Osteoblast (primary cell): ENCODE data around the gene SLC16A10. TPM values are rescaled to one million over a fixed set of nuclear protein-coding genes. Genes with fewer than 3 reads are reported as not detected.
"Not testable (repeated sequence)": the region's sequence is repeated elsewhere in the genome, so short reads cannot be mapped to it uniquely, and the experiment has no call there.

Experiments
- DNase-seq: peaks from one replicate; pipeline ENCODE4 v3.0.0; 2011; ENCODE audit warnings: low spot score, mixed read lengths; ENCODE audit not compliant: insufficient read length; ENCODE audit errors: missing footprints
- H2AFZ ChIP-seq: 2 replicates; pipeline ENCODE4 v1.6.0; 2011; ENCODE audit warnings: mild to moderate bottlenecking, low read length
- H3K27ac ChIP-seq: 2 replicates; pipeline ENCODE4 v1.5.1; 2011; ENCODE audit warnings: mild to moderate bottlenecking, low read depth, low read length, moderate library complexity
- H3K27me3 ChIP-seq: 2 replicates; pipeline ENCODE4 v1.6.0; 2012; ENCODE audit warnings: mild to moderate bottlenecking, control low read depth, inconsistent platforms, low read length, moderate library complexity; ENCODE audit not compliant: insufficient read depth
- H3K36me3 ChIP-seq: 2 replicates; pipeline ENCODE4 v1.5.1; 2011; ENCODE audit warnings: mild to moderate bottlenecking, low read length, control low read depth, moderate library complexity; ENCODE audit not compliant: insufficient read depth
- H3K4me1 ChIP-seq: 2 replicates; pipeline ENCODE4 v1.5.1; 2011; ENCODE audit warnings: mild to moderate bottlenecking, low read length, control low read depth, moderate library complexity; ENCODE audit not compliant: insufficient read depth
- H3K4me2 ChIP-seq: 2 replicates; pipeline ENCODE4 v1.6.0; 2011; ENCODE audit warnings: mild to moderate bottlenecking, low read length; ENCODE audit not compliant: insufficient read depth
- H3K4me3 ChIP-seq: fragments of 200-600 bp; sonication (generic); 3 replicates; pipeline ENCODE4 v1.5.1; 2012; ENCODE audit warnings: mild to moderate bottlenecking, low read length, inconsistent platforms; ENCODE audit not compliant: insufficient read depth
- H3K79me2 ChIP-seq: 2 replicates; pipeline ENCODE4 v1.6.0; 2012; ENCODE audit warnings: mild to moderate bottlenecking, low read length, control low read depth, inconsistent platforms; ENCODE audit not compliant: insufficient read depth
- H3K9me3 ChIP-seq: 2 replicates; pipeline ENCODE4 v1.5.1; 2011; ENCODE audit warnings: low read depth, low read length, control low read depth
- H4K20me1 ChIP-seq: 2 replicates; pipeline ENCODE4 v1.6.0; 2012; ENCODE audit warnings: mild to moderate bottlenecking, low read length, control low read depth; ENCODE audit not compliant: insufficient read depth
- total RNA-seq: library from RNA; depleted of rRNA; stranded (reverse); fragments of >200 nt; gene quantifications from 2 replicates; pipeline ENCODE4 v1.2.3, GENCODE V29; 2012
- TF ChIP-seq, protein P1 (sequence below): IDR thresholded peaks from 2 replicates; pipeline ENCODE4 v1.5.1; 2011; ENCODE audit warnings: mild to moderate bottlenecking, low read depth, low read length, moderate library complexity; ENCODE audit errors: extremely low read depth

The SLC16A10 gene
- total RNA-seq, 1 donor, result under 0.01 TPM

DNA sequence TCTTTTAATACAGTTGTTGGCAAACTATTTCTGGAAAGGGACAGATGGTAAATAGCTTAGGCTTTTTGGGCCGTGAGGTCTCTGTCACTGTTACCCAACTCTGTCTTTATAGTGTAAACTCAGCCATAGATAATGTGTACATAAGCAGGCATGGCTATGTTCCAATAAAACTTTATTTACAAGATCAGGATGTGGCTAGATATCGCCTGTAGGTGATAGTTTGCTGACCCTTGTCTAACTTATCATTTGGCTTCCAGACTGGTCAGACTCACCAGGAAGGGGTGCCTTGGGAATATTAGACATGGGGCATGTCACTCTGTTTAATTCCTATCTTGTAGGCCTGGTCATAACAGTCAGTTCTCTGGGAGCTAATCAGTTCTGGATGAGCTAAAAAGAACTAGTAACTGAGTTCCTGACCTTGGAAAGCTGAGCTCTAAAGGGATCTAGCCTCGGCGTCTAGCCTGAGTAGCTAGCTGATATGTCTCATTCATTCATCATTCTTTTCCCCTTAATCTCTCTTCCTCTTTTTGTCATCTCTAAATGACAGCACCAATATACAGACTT lies 163.6 kb downstream of the SLC16A10 start:
- Histone ChIP-seq H2AFZ (peak overlapping the region; percentile 57), H3K36me3 (no peaks in the 10 kb centered on the region), H4K20me1 (no peaks in the 10 kb centered on the region), H3K27ac (no peak overlapping the region), H3K79me2 (no peaks in the 10 kb centered on the region), H3K27me3 (peaks cover 6% of the 10 kb centered on the region), H3K9me3 (no peaks in the 10 kb centered on the region), H3K4me1 (peaks cover 2% of the 10 kb centered on the region), H3K4me3 (no peak overlapping the region), H3K4me2 (no peak overlapping the region)
- DNase-seq, result no peak
- TF ChIP-seq, protein P1, sequence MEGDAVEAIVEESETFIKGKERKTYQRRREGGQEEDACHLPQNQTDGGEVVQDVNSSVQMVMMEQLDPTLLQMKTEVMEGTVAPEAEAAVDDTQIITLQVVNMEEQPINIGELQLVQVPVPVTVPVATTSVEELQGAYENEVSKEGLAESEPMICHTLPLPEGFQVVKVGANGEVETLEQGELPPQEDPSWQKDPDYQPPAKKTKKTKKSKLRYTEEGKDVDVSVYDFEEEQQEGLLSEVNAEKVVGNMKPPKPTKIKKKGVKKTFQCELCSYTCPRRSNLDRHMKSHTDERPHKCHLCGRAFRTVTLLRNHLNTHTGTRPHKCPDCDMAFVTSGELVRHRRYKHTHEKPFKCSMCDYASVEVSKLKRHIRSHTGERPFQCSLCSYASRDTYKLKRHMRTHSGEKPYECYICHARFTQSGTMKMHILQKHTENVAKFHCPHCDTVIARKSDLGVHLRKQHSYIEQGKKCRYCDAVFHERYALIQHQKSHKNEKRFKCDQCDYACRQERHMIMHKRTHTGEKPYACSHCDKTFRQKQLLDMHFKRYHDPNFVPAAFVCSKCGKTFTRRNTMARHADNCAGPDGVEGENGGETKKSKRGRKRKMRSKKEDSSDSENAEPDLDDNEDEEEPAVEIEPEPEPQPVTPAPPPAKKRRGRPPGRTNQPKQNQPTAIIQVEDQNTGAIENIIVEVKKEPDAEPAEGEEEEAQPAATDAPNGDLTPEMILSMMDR, result no peak

DNA sequence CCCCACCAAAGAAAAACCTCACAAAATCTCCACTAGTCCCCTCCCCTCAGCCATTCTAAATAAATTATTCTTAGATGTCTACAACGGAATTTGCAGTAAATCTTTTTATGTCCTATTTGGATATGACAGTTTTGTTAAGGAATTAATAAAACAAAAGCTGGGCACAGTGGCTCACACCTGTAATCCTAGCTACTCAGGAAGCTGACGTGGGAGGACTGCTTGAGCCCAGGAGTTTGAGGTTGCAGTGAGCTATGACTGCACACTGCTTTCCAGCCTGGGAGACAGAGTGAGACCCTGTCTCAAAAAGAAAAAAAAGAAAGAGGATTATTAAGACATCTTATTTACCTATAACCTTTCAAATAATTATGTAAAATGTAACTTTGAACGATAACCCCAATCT lies 165.4 kb downstream of the SLC16A10 start:
- peaks cover 6% of the 10 kb centered on the region for H3K27me3 ChIP-seq
- H2AFZ ChIP-seq, result no peak overlapping the region
- TF ChIP-seq, protein P1, result no peak
- H3K4me1 ChIP-seq, result peaks cover 2% of the 10 kb centered on the region
- no peak for DNase-seq
- H3K79me2 ChIP-seq, result no peaks in the 10 kb centered on the region
- no peaks in the 10 kb centered on the region for H4K20me1 ChIP-seq
- no peaks in the 10 kb centered on the region for H3K9me3 ChIP-seq
- H3K4me3 ChIP-seq, result no peak overlapping the region
- no peak overlapping the region for H3K4me2 ChIP-seq
- no peaks in the 10 kb centered on the region for H3K36me3 ChIP-seq
- H3K27ac ChIP-seq, result no peak overlapping the region

DNA sequence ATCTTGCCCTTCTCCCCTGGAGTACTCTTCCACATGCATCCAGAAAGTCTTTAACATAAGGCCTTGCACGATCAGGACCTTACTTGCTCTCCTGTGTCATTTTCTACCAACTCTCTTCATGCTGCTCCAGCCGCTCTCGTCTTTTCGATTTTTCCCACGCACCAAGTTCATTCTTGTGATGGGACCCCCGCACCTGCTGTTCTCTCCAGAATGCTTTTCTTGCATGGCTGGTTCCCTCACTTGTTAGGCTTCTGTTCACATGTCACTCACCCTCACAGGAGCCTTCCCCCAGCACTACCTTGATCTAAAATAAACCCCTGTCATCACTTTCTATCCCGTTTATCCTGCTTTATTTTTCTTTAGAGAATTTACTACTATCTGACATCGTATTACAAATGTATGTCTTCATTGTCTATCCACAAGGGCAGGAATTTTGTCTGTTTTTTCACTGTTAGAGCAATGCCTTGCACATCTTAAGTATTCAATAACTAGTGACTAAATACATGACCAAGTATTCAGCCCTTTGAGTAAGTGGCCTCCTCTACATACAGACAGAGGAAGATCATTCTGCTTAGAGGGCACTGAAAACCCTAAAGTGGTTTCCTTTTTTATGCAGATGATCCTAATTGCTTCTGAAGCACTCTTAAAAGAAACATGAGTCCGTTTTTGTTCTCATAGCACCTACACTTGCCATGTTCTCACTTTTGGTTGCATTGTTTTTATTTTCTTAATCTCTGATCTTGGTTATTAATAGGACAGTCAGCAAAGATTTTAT lies 166.9 kb downstream of the SLC16A10 start:
- H3K9me3 ChIP-seq, result no peaks in the 10 kb centered on the region
- peaks cover 5% of the 10 kb centered on the region for H3K4me1 ChIP-seq
- no peak overlapping the region for H3K27ac ChIP-seq
- no peak overlapping the region for H3K4me3 ChIP-seq
- H3K4me2 ChIP-seq, result no peak overlapping the region
- no peak overlapping the region for H2AFZ ChIP-seq
- TF ChIP-seq, protein P1, result no peak
- no peaks in the 10 kb centered on the region for H4K20me1 ChIP-seq
- peaks cover 6% of the 10 kb centered on the region for H3K27me3 ChIP-seq
- no peaks in the 10 kb centered on the region for H3K79me2 ChIP-seq
- DNase-seq, result no peak
- no peaks in the 10 kb centered on the region for H3K36me3 ChIP-seq

DNA sequence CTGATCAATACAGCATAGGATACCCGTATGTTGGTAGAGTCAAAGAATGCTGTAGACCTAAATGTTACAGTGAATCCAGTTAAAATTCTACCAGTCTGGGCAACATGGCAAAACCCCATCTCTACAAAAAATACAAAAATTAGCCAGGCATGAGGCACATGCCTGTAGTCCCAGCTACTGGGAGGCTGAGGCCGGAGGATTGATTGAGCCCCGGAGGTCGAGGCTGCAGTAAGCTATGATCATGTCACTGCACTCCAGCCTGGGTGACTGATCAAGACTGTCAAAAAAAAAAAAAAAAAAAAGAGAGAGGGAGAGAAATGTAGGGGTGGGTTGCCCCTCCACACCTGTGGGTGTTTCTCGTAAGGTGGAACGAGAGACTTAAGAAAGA lies 167.5 kb downstream of the SLC16A10 start:
- TF ChIP-seq, protein P1, result no peak
- no peak overlapping the region for H3K4me2 ChIP-seq
- H3K36me3 ChIP-seq, result no peaks in the 10 kb centered on the region
- H3K9me3 ChIP-seq, result no peaks in the 10 kb centered on the region
- peaks cover 3% of the 10 kb centered on the region for H3K79me2 ChIP-seq
- H3K4me3 ChIP-seq, result no peak overlapping the region
- H4K20me1 ChIP-seq, result no peaks in the 10 kb centered on the region
- DNase-seq, result no peak
- no peak overlapping the region for H2AFZ ChIP-seq
- H3K4me1 ChIP-seq, result peaks cover 5% of the 10 kb centered on the region
- peaks cover 6% of the 10 kb centered on the region for H3K27me3 ChIP-seq
- H3K27ac ChIP-seq, result no peak overlapping the region

- H2AFZ ChIP-seq, H3K36me3 ChIP-seq, H3K9me3 ChIP-seq, H3K4me2 ChIP-seq, H3K27ac ChIP-seq, H3K27me3 ChIP-seq, DNase-seq, H3K4me3 ChIP-seq, H4K20me1 ChIP-seq: not testable (repeated sequence)
- Histone ChIP-seq H3K79me2 (peaks cover 12% of the 10 kb centered on the region), H3K4me1 (peaks cover 14% of the 10 kb centered on the region)
Observed at GRCh38 chr6:111255838-111256237, 168.5 kb downstream of the SLC16A10 start.
